Stromal cell of bone marrow (primary cell): ENCODE results near the gene CLN3.
"Not testable (repeated sequence)": the region's sequence is repeated elsewhere in the genome, so short reads cannot be mapped to it uniquely, and the experiment has no call there.

Experiments
- DNase-seq: peaks from one replicate; pipeline ENCODE4 v3.0.0-alpha.2; 2012; ENCODE audit warnings: low read depth

The CLN3 gene

DNA sequence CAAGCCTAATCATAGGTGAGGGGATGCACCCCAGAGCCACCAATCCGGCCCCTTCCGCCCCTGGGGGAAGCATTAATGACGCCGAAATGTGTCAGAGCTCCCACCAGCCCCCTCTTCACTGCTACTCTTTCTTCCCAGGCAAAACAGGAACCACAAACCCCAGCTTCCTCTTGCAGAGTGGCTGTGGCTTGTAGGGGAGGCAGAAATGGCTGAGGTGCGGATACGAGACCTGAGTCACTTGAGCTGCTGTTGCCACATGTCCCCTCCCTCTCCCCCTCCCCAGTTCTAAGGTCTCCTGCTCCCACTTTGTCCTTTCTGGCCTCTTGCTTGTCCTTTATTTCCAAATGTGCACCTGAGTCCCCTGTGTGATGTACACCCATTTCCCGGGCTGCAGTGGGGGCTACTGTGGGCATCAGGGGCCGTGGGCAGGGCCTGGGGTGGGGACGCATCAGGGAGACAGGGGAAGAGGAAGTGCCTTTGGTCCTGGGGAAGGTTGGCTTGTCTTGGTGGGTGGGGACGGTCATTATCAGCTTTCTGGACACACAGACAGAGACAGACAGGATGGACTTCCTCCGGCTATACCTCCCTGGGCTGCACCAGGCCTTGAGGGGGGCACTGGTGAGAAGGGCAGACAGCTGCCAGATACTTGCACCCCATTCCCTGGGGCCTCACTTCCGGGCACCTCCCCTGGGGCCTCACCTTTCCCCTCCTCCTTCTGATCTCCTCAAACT is 2.4 kb upstream of the CLN3 start, which contains the start of gene APOBR:
APOBR (plus strand) TSS at position 523 of the 731 bp plus-strand sequence; CDS start at position 562, 39 bp downstream.
- no peak for DNase-seq

- DNase-seq = no peak
Observed at GRCh38 chr16:28492511-28492910, 637 bp upstream of the CLN3 start.

DNA sequence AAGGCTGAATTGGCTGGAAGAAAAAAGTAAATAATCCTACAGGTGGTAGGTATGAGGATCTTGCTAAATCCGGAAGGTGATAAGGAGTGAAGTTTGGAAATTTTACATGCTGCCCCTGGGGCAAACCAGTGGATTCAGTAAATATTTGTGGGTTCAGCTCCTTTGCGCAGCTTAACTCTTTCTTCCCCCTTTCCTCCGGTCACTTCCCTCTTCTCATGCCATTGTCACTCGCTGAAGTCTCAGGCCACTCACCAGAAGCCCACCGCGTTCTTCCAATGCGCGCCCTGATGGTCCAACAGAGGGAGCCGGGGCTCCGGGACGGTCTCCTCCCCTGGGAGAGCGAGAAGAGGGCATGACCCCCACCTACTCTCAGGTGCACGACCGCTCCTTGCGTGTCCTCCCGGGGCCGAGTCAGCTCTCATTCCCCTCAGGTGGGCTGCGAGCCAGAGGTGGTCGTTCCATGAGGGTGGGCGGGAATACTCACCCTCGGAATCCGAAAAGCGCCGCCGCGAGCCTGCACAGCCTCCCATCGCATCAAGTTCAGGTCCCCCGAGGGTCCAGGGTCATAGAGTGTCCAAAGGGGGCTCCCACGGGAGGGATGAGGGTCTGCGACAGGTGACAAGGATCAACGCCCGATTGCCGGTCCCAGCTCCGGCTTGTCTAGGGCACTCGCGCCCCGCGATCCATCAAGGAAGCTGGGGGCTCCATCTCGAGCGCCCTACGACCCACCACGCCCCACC is 474 bp downstream of the CLN3 start:
- DNase-seq = no peak

DNA sequence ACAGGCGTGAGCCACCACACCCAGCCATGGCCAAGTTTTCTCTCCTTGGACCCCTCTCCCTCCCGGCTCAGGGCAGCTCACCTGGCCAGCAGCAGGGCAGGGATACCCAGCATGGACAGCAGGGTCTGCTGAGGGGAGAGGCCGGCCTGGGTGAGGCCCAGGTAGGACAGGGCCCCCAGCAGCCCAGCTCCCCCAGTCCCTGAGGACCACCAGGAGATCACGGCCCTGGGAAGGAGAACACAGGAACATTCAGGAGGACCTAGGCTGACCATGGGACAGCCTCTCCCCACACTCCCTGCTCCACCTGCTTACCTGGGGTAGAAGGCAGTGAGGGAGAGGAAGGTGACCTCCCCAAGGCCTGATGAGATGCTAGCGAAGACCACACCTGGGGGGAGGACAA is 5.6 kb downstream of the CLN3 start:
- DNase-seq = no peak

- not testable (repeated sequence) for DNase-seq
Observed at GRCh38 chr16:28483361-28483760, 8.5 kb downstream of the CLN3 start.

GRCh38 chr16:28482026-28482425 is 9.8 kb downstream of the CLN3 start:
- no peak for DNase-seq

DNA sequence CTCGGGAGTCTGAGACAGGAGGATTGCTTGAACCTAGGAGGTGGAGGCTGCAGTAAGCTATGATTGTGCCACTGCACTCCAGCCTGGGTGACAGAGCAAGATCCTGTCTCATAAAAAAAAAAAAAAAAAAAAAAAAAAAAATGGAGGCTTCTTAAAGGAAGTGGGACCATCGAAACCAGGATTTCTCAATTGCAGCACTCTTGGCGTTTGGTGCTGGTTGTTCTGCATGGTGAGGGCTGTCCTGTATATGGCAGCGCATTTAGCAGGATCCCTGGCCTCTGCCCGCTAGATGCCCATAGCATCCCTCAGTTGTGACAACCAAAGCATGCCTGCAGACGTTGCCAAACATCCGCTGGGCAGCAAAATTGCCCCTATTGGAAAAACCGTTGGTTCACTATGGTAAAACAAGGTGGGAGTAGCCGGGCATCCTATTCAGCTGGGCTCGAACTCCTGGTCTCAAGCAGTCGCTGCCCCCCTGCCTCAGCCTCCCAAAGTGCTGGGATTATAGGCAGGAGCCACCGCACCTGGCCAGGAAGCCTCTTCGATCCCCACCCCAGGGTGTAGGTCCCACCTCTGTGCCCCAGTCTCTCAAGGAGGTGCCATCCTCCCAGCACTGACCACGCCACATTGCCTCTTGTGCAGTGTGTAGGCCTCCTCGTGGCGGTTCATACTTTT is 13.2 kb downstream of the CLN3 start:
- no peak for DNase-seq

GRCh38 chr16:28477311-28477920 is 14.5 kb downstream of the CLN3 start:
- DNase-seq = no peak

DNA sequence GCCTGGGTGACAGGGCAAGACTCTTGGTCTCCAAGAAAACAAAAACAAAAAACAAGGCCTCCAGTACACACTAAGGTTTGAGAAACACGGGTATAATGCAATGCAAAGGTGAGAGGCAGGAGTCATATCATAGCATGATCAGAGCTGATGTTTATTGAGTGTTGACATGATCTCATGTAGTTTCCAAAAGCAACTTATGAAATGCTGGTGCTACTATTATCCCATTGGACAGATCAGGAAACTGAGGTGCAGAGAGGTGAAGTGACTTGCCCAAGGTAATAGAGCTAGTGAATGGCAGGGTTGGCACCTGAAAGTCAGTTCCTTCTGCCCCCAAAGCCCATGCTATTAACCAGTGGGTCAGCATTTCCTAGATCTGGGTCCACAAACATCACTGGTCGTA is 16.7 kb downstream of the CLN3 start:
- no peak for DNase-seq

DNA sequence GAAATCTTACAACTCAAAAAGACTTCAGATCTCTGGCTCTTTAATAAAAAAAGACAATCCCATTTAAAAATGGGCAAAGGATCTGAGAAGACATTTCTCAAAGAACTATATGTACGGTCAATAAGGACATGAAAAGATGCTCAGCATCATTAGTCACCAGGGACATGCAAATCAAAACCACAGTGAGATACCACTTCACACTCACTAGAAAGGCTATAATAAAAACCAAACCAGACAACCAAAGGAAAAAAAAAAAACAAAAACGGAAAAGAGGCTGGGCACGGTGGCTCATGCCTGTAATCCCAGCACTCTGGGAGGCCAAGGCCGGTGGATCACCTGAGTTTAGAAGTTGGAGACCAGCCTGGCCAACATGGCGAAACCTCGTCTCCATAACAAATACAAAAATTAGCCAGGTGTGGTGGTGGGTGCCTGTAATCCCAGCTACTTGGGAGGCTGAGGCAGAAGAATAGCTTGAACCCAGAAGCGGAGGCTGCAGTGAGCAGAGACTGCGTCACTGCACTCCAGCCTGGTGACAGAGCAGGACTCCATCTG is 18.1 kb downstream of the CLN3 start:
- no peak for DNase-seq

GRCh38 chr16:28447081-28447480 is 44.8 kb downstream of the CLN3 start:
- DNase-seq = not testable (repeated sequence)

GRCh38 chr16:28446388-28446787 is 45.5 kb downstream of the CLN3 start:
- not testable (repeated sequence) for DNase-seq

DNA sequence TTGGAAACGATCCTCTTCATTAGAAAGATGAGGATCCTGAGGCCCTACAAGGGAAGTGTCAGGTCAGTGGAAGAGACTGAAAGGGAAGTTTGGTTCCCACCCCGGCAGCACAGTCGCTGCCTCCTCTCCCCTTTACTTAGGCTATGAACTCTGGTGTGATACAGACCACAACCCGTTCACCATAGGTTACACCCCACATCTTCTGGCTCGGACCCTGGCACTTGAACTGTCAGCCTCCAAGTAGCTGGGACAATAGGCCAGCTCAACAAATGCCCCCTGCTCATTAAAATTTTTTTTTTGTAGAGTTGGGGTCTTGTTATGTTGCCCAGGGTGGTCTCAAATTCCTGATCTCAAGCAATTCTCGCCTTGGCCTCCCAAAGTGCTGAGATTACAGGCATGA is 47.9 kb downstream of the CLN3 start:
- DNase-seq = not testable (repeated sequence)

DNA sequence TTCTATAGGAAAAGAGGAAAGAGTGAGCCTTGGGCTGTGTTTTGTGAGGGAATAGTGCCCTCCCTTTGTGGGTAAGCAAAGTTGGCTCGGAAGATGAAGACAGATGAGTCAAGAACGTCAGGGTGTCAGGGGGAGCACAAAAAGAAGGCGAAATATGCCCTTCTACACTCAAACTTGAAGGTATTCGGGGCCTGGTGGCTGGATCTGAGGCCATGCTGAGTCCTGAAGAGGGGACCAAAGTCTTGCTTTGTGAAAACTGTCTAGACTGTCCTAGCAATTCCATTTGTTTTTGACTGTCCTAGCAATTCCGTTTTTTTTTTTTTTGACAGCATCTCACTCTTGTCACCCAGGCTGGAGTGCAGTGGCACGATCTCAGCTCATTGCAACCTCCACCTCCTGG is 53.0 kb downstream of the CLN3 start:
- not testable (repeated sequence) for DNase-seq

DNA sequence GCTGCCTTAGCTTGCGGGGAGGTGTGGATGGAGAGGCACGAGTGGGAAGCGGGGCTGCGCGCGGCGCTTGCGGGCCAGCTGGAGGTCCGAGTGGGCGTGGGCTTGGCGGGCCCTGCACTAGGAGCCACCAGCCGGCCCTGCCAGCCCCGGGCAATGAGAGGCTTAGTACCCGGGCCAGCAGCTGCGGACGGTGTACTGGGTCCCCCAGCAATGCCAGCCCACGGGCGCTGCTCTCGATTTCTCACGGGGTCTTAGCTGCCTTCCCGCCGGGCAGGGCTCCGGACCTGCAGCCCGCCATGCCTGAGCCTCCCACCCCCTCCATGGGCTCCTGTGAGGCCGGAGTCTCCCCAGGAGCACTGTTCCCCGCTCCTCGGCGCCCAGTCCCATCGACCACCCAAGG is 56.5 kb downstream of the CLN3 start:
- not testable (repeated sequence) for DNase-seq
